GM19372 (cell line): ENCODE results near the gene AQP3.
A peak's percentile ranks its signal among the peaks of the same experiment; 100 is the strongest.
"Not testable (repeated sequence)": the region's sequence is repeated elsewhere in the genome, so short reads cannot be mapped to it uniquely, and the experiment has no call there.

Experiments used
- ATAC-seq: cut with Tn5 transposase; IDR thresholded peaks from one replicate; pipeline ENCODE4 v1.9.1; 2021; ENCODE audit warnings: mild to moderate bottlenecking, low read depth, moderate library complexity; ENCODE audit not compliant: unreplicated experiment

The AQP3 gene

GRCh38 chr9:33465596-33466564, 18.5 kb upstream of the AQP3 start:
- ATAC-seq = no peak

- ATAC-seq = no peak
Observed at GRCh38 chr9:33465096-33465495, 17.7 kb upstream of the AQP3 start.

- ATAC-seq = no peak
Observed at GRCh38 chr9:33464045-33464636, 16.7 kb upstream of the AQP3 start.

GRCh38 chr9:33463151-33463550, 15.8 kb upstream of the AQP3 start:
- no peak for ATAC-seq

- ATAC-seq = no peak
Observed at GRCh38 chr9:33461492-33461891, 14.1 kb upstream of the AQP3 start.

GRCh38 chr9:33460854-33461253, 13.5 kb upstream of the AQP3 start:
- no peak for ATAC-seq

GRCh38 chr9:33459115-33459514, 11.7 kb upstream of the AQP3 start:
- no peak for ATAC-seq

- no peak for ATAC-seq
Observed at GRCh38 chr9:33458444-33458843, 11.1 kb upstream of the AQP3 start.

GRCh38 chr9:33455945-33456344, 8.6 kb upstream of the AQP3 start:
- ATAC-seq = no peak

- ATAC-seq = not testable (repeated sequence)
Observed at GRCh38 chr9:33455456-33455855, 8.1 kb upstream of the AQP3 start.

- not testable (repeated sequence) for ATAC-seq
Observed at GRCh38 chr9:33454661-33455026, 7.3 kb upstream of the AQP3 start.

- ATAC-seq = no peak
Observed at GRCh38 chr9:33453999-33454660, 6.7 kb upstream of the AQP3 start.

GRCh38 chr9:33453286-33453860, 6.0 kb upstream of the AQP3 start:
- no peak for ATAC-seq

- no peak for ATAC-seq
Observed at GRCh38 chr9:33452828-33453271, 5.5 kb upstream of the AQP3 start.

GRCh38 chr9:33450621-33451146, 3.3 kb upstream of the AQP3 start:
- no peak for ATAC-seq

GRCh38 chr9:33449715-33450114, 2.3 kb upstream of the AQP3 start:
- ATAC-seq = no peak

- no peak for ATAC-seq
Observed at GRCh38 chr9:33447799-33448553, 583 bp upstream of the AQP3 start.

- ATAC-seq = peak; percentile 59
Observed at GRCh38 chr9:33446240-33446945, 1.0 kb downstream of the AQP3 start.
